Activated CD8-positive, alpha-beta memory T cell treated with anti-CD3 and anti-CD28 coated beads for 36 hours (primary cell): ENCODE measurements around the gene PSMD7. TPM values are rescaled to one million over a fixed set of nuclear protein-coding genes. Genes with fewer than 3 reads are reported as not detected.

Source experiments
- CTCF ChIA-PET: fragments of 350-600 bp; sonication (Branson Sonifier 250); formaldehyde crosslinking; loops from one replicate; lab custom pipeline; 2021; ENCODE audit warnings: antibody characterized with exemption; lab: Charles Lee
- POLR2A ChIA-PET: fragments of 350-600 bp; sonication (Branson Sonifier 250); formaldehyde crosslinking; loops from one replicate; lab custom pipeline; 2021; ENCODE audit warnings: antibody characterized with exemption; lab: Charles Lee
- total RNA-seq, 2 experiments: library from RNA; stranded (reverse); gene quantifications; one replicate each; pipeline ENCODE4 v1.2.3, GENCODE V29; 2021

Gene PSMD7
- total RNA-seq: 100 to 1,000 TPM; 140 to 141 TPM

DNA sequence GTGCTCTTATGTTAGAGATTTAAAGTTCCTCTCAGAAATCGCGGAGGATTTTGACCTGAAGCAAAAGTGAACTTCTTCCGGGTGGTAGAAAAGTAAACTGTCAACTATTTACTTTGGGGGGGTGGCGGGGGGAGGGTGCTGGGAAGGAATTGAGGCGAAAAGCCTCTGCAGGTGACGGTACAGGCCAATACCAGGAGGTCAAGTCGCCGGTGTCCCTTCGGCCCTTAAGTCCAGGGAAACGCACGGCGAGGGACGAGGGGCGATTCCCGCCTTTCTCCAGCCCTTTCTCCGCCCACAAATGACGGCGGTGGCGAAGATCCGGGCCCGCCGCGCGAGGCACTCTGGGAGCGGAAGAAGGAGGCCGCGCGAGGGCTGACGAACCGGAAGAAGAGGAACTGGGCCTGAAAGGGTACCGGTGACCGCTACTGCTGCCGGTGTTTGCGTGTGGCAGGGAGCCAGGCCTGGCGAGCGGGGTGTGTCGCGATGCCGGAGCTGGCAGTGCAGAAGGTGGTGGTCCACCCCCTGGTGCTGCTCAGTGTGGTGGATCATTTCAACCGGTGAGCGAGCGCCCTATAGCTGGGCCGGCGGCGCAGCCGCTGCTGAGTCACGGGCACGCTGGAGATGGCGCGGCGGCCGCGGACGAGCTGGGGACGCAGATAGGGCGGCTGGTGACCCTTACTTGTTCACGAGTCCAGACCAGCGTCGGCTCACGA lies at the start of gene PSMD7:
TSS of gene PSMD7 (plus strand) at position 383 of the 713 bp plus-strand sequence. CDS start at position 484, 101 bp downstream.
- ChIA-PET CTCF (interaction anchor here (1.1 kb wide), 1 partner anchor 13 kb away, joined by 4 read pairs; no protein-coding TSS in a partner anchor), POLR2A (interaction anchor here (0.6 to 1.5 kb wide), 4 partner anchors 9 to 370 kb away, joined by 3 to 9 read pairs (median 4); partner anchors contain the start of genes GLG1 and RFWD3)

DNA sequence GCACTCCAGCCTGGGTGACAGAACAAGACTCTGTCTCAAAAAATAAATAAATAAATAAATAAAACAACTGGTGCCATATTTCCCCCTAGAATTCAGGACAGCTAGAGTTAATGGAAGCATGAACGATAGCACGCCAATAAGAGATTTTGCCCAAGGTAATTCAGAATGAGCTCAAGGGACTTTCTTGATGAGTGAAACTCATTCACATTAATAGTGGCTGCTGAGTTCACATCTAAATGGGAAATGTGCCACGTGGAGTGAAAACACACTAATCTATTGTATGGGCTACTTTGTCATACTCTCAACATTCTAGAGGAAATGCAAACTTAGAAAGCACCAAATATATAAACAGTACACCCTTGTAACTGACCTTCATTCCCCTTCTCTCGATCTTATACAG lies 47.4 kb upstream of the PSMD7 start:
- CTCF ChIA-PET: no interaction called here
- POLR2A ChIA-PET: no interaction called here

DNA sequence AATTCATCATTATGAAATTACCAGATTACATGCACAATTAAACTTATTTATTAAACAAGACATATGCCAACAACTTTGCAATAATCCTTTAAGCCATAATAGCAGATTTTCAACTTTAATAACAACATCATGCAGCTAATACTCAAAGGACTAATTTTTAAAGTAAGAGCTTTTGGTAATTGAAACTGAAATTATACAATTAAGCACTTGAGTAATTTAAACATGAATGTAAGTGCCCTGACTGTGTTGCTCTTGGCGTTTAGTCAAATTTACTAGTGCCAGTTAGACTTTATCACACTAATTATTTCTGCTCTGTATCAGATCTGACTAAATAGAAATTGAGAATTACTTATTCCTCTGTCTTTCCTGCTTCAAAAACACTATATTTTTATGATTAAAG lies 46.8 kb upstream of the PSMD7 start:
- ChIA-PET CTCF (no interaction called here), POLR2A (no interaction called here)

DNA sequence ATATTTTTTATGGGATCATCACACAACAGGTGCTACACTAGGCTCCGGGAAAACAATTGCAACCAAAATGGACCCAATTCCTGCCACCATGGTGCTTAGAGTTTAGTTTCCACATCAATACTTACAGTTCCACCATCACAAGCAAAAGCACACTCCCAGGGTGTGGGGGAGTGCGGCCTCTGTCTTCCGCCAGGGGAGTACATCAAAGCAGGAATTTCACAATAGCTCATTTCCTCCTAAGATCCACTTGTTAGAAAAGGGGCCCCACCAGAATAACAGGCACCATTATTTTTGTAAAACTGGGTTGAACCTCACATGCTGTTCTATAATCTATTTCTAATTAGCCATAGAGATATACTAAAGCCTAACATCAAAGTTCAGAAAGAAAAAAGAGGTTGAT lies 44.3 kb upstream of the PSMD7 start:
- CTCF ChIA-PET: no interaction called here
- POLR2A ChIA-PET: no interaction called here

DNA sequence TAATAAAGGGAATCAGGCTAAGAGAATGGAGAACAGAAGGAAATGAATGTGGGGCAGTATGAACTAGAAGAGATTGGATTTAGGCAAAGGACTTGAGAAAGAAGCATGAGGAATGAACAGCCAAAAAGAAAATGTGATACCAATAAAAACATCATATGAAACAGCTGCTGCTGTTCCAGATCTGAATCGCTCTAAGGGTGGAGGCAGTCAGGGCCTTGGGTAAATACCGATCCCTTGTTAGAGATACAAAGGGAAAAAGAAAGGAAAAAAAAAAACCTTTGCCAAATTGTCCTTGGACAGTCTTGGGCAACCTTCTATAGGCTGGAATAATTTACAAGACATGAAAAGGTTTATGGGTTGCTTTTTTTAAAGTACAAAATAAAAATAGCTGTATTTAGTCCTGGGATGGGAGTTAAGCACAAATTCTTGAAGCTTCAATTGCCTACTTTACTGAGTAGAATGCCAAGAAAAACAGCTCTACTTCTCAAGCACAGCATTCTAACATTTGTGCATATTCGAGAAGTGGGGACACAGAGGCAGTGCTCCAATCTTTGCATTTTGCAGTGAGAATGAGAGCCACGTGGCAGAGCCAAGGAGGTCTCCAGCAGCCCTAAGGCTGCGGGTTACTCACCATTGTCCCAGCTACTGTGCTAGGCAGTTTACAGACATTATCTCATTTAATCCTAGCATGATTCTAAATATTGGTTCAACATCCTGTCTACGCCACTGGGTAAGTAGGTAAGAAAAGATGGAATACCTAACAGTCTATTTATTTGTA lies 43.3 kb upstream of the PSMD7 start:
- ChIA-PET CTCF (no interaction called here), POLR2A (no interaction called here)

DNA sequence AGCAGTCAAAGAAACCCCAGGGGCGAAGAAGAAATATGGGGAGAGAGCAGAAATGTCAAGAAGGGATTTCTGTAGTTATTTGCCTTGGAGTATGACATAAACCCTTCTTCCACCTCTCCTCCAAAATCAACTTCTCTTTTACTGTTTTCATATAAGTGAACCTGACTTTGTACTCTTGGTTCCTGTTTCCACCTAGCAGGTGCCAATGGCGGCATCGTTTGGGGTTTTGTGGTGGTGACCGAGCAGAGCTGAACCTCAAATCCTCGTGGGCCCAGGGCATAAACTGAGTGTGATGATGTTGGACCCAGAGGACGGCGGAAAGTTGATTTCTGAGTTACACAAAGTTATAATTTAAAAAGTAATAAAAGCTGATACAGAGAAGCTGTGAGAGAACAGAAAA lies 39.6 kb upstream of the PSMD7 start:
- ChIA-PET POLR2A (no interaction called here), CTCF (no interaction called here)

DNA sequence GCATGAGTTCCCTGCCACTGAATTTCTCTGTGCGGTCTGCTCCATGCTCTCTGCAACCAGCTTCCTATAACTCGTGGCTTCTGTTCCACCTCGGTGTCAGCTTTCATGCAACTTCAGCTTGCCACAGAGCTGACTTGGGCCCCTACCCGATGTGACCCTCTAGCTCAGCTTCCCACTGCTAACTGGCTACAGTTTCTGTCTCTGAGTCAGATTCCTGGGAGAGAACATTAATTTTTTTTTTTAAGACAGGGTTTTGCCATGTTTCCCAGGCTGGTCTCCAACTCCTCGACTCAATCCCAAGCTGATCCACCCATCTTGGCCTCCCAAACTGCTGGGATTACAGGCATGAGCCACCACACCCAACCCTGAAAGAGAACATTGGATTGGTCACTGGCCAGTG lies 35.5 kb upstream of the PSMD7 start:
- ChIA-PET POLR2A (no interaction called here), CTCF (no interaction called here)

DNA sequence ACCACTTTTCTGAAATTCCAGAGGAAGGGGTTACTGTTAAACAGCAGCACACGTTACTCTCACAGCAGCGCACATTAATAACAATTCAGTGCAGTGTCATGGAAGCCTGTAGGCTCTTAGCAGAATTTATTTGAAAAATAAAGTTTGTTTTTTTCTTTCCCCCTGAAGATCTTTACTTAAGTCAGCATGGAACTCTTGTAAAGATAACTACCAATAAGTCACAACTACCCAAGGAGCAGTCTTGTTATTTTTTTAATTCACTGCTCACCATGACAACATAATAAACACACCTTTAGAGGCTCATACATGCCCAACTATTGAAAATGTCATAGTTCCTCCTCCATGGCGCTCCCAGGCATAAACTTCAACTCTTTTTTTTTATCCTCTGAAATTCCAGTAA lies 31.8 kb upstream of the PSMD7 start:
- CTCF ChIA-PET: no interaction called here
- POLR2A ChIA-PET: no interaction called here

DNA sequence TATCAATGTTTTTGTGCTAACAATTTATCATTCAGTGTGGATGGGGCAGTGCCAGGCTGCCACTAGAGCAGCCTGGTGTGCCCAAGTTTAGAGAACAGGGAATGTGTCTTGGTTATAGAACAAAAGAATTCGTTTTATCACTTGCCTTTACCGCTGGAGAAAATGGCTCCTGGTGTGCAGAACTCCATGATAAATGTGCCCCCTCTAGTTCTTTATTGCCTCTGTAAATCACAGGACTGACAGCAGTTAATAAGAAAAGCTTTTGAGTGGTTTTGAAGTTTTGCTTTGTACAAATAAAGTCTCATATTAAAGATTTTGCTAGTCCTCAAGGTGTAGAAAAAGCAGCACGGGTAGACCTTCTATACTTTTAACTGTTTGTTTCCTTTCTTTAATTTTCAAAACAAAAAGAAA lies 28.2 kb upstream of the PSMD7 start:
- POLR2A ChIA-PET: no interaction called here
- CTCF ChIA-PET: no interaction called here

DNA sequence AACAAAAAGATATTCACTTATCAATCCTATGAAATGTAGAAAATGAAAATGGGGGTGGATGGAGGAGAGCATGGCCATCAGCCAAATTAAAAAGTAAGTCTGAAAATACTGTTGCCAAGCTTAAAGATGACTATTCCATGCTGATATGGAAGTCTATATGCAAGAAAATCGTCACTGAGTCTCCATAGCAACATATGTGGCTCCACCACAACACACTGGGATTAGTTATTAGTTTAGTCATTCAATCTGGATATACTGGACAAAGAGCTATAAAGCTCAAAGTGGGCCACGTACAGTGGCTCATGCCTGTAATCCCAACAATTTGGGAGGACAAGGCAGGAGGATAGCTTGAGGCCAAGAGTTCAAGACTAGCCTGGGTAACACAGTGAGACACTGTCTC lies 24.7 kb upstream of the PSMD7 start:
- ChIA-PET POLR2A (no interaction called here), CTCF (no interaction called here)

DNA sequence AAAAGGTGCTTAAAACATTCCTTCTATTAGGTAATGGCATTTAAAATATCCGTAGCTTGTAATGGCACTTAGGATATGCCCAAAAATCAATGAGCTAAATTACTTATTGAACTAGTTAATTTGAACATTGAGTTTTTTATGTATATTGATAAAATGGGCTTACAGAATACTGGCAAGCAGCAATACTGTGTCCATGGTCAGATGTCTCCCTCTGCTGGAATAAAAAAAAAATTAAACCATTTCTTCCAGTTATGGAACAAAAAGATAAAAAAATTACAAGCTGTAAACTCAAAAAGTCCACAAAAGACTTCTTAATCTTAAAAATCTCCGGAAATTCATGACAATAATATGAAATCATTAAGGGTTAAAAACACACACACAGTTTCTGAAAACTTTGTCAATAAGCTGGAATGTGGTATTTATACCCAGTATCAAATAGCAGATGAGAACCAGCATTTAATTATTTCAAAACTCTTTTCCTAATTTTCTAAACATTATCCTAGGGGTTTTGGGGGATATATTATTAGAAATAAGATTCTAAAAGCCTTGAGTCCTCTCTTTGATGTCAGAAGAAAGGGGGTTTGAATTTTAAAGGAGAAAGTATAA lies 21.5 kb upstream of the PSMD7 start:
- CTCF ChIA-PET: interaction anchor here (0.7 to 1.2 kb wide), 2 partner anchors 8 to 39 kb away, joined by 3 read pairs; no protein-coding TSS in a partner anchor

DNA sequence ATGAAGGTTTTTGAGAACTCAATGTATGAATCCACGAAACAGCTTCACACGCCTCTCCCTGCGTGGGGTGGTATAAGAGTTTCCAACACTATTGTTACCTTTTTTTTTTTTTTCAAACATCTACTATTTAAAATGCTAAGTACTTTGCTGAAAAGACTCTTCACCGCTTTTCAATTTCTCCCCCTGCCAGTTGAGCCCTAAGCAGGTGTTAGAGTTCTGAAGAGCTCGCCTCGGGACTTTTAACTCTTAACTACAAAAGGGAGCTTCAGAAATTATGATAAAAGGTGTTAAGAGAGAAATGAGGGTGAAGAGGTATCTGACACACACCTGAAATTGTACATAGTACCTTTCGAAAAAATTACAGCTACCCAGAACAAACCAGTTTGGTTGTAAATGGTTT lies 20.9 kb upstream of the PSMD7 start:
- POLR2A ChIA-PET: no interaction called here
- CTCF ChIA-PET: interaction anchor here (0.7 to 1.2 kb wide), 2 partner anchors 8 to 1810 kb away, joined by 3 read pairs; no protein-coding TSS in a partner anchor

More for the DNA sequence above, 21.5 kb upstream of the PSMD7 start:
- POLR2A ChIA-PET: no interaction called here

DNA sequence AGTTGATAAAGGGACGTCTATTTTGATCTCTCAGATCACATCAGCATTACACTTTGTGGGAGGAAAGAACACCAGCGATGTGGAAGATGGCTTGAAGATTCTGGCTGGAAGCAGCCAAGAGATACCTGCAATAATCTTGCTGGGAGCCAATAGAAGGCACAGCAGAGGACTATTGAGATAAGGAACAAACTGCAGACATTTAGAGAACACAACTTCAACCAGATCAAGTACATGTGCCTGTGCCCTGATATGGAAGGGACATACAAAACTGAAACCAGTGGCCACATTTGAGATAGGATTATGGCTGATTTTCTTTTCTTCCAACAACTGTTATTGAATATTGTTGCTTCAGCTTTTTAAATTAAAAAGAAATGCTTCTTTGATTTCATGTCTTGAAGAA lies 18.6 kb upstream of the PSMD7 start:
- CTCF ChIA-PET: interaction anchor here (0.7 kb wide), 1 partner anchor 776 kb away, joined by 3 read pairs; no protein-coding TSS in a partner anchor
- POLR2A ChIA-PET: no interaction called here

DNA sequence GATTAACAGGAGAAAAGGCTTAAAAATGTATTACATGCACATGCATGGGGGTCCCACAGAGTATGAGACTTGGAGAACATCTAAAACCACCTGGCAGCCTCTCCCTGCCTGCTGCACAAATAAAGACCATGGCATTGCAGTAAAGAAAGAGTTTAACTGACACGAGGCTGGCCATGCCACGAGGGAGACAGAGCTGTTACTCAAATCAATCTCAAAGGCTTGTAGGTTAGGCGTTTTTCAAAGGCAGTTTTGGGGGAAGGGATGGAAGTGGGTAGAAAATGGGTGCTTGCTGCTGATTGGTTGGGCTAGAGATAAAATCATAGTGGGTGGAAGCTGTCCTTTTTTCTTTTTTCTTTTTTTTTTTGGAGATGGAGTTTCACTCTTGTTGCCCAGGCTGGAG lies 17.3 kb upstream of the PSMD7 start:
- POLR2A ChIA-PET: no interaction called here
- CTCF ChIA-PET: no interaction called here

DNA sequence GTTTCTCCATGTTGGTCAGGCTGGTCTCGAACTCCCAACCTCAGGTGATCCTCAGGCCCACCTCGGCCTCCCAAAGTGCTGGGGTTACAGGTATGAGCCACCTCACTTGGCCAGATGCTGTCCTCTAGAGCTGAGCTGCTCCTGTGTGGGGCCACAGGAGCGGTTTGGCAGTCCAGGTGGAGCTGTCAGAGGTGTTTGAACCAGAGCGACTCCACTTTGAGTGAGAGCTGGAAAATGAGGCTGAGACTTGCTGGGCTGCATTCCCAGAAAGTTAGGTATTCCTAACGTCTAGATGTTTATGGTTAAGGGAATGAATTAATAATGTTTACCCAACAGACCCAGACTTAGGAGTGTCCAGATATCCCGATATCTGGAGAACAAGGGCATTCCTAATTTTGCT lies 16.8 kb upstream of the PSMD7 start:
- POLR2A ChIA-PET: no interaction called here
- CTCF ChIA-PET: no interaction called here

DNA sequence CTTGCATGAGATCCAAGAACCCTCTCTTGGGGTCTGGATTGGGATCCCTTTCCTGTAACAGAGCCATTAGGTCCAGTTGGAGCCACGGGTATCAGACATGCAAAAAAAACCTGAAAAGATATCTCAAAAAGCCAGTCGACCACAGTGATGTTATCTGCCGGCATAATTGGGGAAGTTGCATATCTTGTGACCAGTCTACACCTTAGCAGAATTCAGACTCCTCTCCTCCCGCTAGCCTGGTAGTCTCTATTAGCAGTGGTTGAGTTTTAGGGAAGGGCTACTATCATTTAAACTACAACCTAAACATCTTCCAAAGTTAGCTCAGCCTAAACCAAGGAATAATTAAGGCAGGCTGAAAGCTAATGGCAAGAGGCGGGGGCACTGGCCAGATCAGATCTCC lies 16.2 kb upstream of the PSMD7 start:
- ChIA-PET CTCF (interaction anchor here (0.7 kb wide), 1 partner anchor 189 kb away, joined by 5 read pairs; no protein-coding TSS in a partner anchor), POLR2A (no interaction called here)

DNA sequence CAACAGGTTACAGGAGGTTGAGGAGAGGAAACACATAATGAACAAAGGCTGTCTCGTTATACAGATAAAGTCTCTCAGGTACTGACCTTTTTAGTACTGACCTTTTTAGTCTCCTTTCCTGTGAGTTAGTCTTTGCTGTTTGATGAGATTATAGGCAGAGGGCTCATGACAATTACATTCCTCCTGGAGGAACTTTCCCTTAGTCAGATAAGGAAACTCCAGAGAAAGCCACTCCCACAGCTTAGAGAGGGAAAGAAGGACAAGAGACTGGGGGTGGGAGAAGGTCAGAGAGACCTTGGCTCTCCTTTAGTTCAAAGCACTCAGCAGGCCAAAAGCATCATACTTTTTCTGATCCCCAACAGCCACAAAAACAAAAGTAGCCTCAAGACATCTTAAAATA lies 15.3 kb upstream of the PSMD7 start:
- CTCF ChIA-PET: interaction anchor here (0.7 to 1.0 kb wide), 3 partner anchors 11 to 269 kb away, joined by 3 to 5 read pairs (median 4); no protein-coding TSS in a partner anchor
- POLR2A ChIA-PET: no interaction called here

DNA sequence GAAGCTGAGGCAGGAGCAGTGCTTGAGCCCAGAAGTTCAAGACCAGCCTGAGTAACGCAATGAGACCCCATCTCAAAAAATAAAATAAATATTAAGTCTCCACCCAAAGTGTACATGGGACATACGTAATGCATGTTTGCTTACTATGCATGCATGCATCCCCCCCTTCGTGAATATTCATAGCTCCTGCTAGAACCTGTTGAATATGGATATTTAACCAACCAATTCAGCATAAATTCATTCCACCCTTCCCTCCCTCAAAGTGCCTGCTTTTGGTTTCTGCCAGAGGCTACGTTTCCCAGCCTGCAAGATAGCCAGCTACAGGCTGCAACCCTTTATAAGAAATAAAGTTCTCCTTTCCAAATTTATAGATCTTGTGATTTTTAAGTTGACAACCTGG lies 12.9 kb upstream of the PSMD7 start:
- CTCF ChIA-PET: interaction anchor here (1.4 kb wide), 1 partner anchor 9 kb away, joined by 3 read pairs; no protein-coding TSS in a partner anchor
- POLR2A ChIA-PET: no interaction called here

DNA sequence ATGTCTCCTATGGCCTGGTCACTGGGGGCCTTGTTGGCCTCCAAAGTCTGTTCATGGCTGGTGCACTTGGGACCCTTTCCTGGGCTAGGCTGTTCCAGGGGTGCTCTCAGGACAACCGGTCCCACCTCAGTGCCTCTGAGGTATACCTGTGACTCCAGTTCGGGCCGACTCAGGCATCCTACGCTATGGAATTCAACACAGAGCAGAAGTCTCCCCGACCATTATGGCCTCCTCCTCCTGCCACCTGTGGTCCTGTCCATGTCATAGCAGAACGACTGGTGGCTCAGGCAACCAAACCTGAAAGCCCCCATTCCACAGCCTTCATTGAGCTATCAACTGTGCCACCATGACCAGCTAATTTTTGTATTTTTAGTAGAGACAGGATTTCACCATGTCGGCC lies 8.5 kb upstream of the PSMD7 start:
- CTCF ChIA-PET: no interaction called here

DNA sequence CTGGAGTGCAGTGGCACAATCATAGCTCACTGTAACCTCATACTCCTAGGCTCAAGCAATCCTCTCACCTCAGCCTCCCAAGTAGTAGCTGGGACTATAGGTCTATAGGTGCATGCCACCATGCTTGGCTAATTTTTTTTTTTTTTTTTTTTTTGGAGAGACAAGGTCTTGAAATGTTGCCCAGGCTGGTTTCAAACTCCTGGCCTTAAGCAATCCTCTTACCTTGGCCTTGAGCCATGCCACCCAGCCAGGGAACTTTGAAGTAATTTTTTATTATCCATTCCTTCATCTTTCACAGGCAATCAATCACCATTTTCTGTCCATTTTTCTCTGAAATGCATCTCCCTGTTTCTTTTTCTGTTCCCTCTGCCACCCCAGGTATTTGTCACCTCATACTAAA lies 6.3 kb upstream of the PSMD7 start:
- CTCF ChIA-PET: no interaction called here
- POLR2A ChIA-PET: no interaction called here

More for the DNA sequence above, 8.5 kb upstream of the PSMD7 start:
- POLR2A ChIA-PET: no interaction called here
